COLO668 (cell line): Measurements from ENCODE around the gene AP2A2.
A peak's percentile ranks its signal among the peaks of the same experiment; 100 is the strongest.
"Not testable (repeated sequence)": the region's sequence is repeated elsewhere in the genome, so short reads cannot be mapped to it uniquely, and the experiment has no call there.

Source experiments
- DNase-seq: peaks from one replicate; lab custom pipeline; 2025; ENCODE audit not compliant: unreplicated experiment; lab: John Stamatoyannopoulos, UW

Gene AP2A2

DNA sequence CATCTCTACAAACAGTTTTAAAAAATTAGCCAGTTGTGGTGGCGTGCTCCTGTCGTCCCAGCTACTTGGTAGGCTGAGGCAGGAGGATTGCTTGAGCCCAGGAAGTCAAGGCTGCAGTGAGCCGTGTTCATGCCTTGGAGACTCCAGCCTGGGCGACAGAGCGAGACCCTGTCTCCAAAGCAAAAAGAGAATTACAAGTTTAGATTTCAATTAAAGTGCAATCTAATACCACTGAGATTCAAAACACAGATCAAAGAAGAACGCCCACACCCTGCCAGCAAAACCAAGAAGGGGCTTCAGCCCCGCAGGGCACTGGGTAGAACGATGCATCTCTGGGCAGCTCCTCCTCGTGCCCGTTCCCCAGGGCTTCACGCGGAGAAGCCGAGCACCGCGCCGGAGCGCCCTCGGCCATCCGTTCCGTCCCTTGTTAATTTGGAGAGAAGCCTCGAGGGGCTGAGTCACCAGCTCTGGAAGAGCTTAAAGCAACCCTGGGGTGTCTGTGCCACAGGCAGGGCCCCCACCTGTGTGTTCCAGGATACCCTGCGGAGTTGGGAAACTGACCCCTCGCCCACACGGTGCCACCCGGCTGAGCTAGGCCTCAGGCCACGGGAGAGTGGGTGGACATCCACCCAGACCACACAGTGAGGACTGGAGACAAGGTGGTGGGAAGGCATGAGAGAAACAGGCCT is 47.0 kb downstream of the AP2A2 start:
- no peak for DNase-seq

GRCh38 chr11:973237-973636 is 47.6 kb downstream of the AP2A2 start:
- no peak for DNase-seq

- DNase-seq = not testable (repeated sequence)
Measured at GRCh38 chr11:975376-975775, 49.7 kb downstream of the AP2A2 start.

GRCh38 chr11:975827-976226 is 50.2 kb downstream of the AP2A2 start:
- DNase-seq = no peak

DNA sequence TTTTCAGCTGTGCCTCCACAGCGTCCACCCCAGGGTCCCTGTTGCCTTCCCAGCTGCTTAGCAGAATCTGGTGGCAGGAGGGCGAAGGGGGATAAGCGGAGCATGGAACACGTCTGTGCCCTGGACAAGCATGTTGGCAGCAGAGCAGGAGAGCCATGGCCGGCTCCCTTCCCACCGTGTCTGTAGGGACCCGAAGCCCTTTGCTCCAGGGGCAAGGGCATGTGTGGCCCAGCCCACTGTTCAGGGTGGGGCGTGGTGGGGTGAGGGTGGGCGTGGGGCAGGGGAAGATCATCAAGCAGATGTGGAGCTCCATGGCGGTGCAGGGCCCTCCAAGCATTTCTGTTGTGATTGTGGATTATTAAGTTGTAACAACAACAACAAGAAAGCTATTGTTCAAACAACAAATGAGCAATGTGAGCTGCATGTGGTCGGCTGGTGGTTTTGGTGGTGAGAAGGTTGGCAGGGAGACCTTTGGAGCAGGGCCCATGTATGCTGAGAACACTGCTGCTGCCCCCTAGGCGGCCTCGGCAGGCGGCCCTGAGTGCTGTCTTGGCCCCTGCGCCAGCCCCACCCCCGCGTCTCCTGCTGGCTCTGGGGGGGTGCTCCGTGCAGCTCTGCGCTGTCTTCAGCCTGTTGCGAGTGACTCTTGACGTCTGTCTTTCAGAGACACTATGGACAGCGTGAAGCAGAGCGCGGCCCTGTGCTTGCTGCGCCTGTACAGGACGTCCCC is 50.9 kb downstream of the AP2A2 start:
- DNase-seq = no peak

DNA sequence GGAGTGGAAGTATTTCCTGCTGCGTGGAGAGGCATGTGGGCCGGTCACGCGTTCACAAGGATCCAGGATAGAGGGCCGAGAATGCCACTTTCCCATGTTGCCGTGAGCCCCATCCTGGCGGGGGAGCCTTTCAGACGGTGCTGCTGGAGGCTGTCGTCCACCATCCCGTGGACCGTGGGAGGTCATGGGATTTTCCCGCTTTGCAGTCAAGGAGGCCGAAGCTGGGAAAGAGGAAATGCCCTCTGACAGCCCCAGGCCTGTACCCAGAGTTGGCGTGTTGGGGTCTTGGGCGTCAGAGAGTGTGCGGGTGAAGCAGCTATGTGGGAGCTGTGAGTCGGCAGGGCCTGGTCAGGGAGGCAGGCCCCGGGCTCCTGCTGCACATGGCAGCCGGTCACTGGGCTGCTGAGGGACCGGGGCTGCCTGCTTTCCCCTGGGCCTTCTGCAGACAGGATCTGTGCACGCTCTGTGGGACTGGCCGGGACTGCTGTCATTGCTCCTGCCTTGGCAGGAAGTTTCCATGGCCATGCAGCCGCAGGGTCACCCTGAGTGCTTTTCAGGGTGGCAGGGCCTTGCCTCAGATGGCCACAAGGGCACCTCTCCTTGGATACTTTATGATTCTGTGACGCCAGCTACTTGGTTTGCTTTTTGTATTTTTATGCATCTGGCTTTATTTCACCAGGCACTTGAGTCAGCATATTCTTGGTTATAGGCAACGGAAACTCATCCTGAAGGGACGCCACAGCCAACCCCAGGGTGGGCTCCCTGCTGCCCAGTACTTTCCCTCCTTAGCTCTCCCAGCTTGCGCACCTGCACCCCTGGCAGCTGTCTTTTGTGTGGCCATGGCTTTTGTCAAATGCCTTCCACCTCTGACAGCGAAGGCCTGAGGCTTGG is 52.4 kb downstream of the AP2A2 start:
- DNase-seq = no peak

DNA sequence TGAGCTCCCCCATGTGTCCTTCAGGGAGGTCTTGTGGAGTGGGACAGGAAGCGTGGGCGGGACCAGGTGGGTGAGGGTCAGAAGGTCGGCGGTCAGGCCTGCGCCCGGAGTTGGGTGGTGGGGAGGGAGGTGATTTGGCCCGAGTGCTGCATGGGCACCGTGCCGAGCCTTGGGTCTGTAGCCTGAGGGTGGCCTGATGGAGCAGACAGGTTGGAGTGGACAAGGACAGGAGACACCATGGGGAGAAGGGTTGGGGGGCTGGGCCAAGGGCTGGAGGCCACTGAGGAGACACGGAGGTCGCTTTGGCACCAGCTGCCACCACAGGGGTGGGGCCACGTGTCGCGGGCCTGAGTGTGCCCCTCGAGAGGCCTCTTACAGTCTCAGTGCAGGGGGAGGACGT is 53.1 kb downstream of the AP2A2 start:
- DNase-seq = no peak

DNA sequence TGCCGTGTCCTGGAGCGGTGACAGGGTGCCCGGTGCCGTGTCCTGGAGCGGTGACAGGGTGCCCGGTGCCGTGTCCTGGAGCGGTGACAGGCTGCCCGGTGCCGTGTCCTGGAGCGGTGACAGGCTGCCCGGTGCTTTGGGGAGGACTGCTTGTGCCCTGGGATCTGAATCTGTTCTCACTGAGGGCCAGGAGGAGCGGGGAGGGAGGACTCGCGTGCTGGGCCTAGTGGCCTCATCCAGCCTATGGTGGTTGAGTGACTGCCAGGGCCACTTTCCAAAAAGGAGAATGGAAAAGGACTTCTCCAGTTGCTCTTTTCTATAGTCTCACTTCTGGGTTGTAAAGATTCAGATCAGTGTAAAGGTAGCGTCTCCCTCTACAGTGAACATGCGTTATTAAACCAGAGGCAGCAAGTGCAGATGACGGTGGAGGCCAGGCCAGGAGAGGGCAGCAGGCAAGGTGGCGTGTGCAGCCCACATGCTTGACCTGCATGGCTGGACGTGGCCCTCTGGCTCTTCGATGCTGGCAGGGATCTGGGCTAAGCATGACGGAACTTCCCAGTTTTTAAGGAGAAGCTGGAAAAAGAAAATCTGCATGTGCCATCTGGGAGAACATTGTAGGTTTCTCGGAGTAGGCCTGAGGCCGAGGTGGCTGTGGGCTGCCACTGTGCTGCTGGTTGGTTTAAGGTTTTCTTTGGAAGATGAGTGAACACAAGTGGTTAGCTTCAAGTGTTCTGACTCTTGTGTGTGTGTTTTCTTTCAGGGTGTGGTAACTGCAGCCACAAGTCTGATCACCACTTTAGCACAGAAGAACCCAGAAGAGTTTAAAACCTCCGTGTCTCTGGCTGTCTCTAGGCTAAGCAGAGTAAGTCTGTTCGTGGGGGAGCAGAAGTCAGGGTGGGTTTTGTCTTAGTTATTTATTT is 55.0 kb downstream of the AP2A2 start:
- no peak for DNase-seq

GRCh38 chr11:981764-982163 is 56.1 kb downstream of the AP2A2 start:
- DNase-seq = no peak

DNA sequence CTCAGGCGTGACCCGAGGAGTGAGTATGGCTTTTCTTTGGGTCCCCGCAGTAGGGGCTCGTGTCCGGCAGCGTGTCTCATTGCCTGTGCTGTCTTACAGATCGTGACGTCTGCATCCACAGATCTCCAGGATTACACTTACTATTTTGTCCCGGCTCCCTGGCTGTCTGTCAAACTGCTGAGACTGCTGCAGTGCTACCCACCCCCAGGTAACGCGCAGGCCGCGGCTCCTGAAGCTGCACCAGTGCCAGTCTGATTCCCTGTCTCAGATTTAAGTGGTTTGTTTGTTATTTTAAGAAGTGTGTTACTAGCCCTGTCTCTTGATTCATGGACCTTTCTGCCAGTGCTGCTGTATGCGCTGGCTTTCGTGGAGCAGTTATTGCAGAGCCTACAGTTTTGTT is 58.9 kb downstream of the AP2A2 start:
- DNase-seq = no peak

DNA sequence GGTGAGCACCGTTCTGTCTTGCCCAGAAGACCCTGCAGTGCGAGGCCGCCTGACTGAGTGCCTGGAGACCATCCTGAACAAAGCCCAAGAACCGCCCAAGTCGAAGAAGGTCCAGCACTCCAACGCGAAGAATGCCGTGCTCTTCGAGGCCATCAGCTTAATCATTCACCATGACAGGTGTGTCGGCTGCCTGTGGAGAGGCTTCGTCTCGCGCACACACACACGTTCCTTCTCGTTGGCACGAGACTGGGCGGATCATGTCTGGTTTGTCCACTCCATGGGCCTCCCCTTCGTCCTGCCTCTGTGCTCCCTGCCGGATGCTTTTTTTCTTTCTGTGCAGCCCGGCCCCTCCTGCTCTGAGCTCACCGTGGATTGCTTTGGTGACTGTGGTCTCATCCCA is 59.7 kb downstream of the AP2A2 start:
- peak; percentile 57 for DNase-seq

GRCh38 chr11:985848-986247 is 60.2 kb downstream of the AP2A2 start:
- DNase-seq = no peak

- DNase-seq = no peak
Measured at GRCh38 chr11:986270-986951, 60.7 kb downstream of the AP2A2 start.

GRCh38 chr11:986952-987305 is 61.3 kb downstream of the AP2A2 start:
- no peak for DNase-seq

- DNase-seq = no peak
Measured at GRCh38 chr11:987671-988070, 62.0 kb downstream of the AP2A2 start.

DNA sequence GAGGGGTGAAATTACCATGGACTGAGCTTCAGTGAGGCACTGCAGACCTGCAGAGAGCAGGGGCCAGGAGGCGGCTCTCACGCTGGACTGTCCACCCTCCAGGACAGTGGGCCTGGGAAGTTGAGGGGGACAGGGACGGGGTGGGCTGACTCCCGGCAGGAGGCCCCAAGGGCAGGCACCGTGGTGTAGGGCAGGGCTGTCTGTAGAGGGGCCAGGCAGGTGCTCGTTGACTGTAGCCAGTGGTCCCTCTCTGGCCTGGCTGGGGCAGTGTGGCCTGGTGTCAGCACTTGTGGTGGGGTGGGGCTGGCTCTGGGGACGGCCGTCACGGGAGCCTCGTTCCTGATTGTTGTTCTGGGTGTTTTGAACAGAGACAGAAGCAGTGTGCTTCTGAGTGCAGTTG is 64.4 kb downstream of the AP2A2 start:
- no peak for DNase-seq

DNA sequence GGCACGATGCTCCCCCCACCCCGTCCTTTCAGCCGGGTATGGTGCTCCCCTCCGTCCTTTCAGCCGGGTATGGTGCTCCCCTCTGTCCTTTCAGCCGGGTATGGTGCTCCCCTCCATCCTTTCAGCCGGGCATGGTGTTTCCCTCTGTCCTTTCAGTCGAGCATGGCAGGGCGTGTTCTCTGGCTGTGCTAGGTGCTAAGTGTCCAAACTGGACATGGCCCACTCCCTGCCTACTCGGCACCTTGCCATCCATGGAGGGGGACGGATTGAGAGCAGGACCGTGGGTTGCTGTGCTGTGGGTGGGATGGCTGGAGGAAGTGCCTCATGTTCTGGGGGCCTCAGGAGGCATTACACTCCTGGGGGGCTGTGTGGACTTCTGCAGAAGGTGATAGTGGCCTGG is 65.4 kb downstream of the AP2A2 start:
- DNase-seq = no peak

- no peak for DNase-seq
Measured at GRCh38 chr11:991711-992307, 66.1 kb downstream of the AP2A2 start.

- no peak for DNase-seq
Measured at GRCh38 chr11:992577-992976, 66.9 kb downstream of the AP2A2 start.

DNA sequence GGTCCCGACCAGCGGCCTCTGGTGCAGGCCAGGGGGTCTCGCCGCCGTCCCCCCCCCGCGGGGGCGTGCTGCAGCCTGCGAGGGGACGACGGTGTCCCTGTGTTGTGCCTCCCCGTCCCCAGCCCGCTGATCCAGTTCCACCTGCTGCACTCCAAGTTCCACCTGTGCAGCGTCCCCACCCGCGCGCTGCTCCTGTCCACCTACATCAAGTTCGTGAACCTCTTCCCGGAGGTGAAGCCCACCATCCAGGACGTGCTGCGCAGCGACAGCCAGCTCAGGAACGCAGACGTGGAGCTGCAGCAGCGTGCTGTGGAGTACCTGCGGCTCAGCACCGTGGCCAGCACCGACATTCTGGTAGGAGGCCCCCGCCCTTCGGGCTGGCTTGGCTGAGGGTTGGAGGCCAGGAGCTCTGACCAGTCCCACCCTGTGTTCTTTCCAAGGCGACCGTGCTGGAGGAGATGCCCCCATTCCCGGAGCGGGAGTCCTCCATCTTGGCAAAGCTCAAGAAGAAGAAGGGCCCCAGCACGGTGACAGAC is 68.0 kb downstream of the AP2A2 start:
- no peak for DNase-seq
